Epithelial cell of proximal tubule (primary cell): ENCODE measurements around the gene DENND1C. TPM values are rescaled to one million over a fixed set of nuclear protein-coding genes. Genes with fewer than 3 reads are reported as not detected.
A peak's percentile ranks its signal among the peaks of the same experiment; 100 is the strongest.

Experiments
- DNase-seq: peaks from one replicate; pipeline ENCODE4 v3.0.0-alpha.2; 2011; ENCODE audit warnings: low read depth
- H3K4me3 ChIP-seq: 2 replicates; pipeline ENCODE4 v1.5.1; 2011; ENCODE audit warnings: low read depth, mild to moderate bottlenecking, low read length
- total RNA-seq: library from RNA; depleted of rRNA; stranded (reverse); fragments of >200 nt; gene quantifications from 2 replicates; pipeline ENCODE4 v1.2.3, GENCODE V29; 2015
- TF ChIP-seq, protein P1 (sequence below): conservative IDR thresholded peaks from 2 replicates; pipeline ENCODE4 v1.5.1; 2012; ENCODE audit warnings: low read depth, mild to moderate bottlenecking, low read length

Gene DENND1C, protein sequence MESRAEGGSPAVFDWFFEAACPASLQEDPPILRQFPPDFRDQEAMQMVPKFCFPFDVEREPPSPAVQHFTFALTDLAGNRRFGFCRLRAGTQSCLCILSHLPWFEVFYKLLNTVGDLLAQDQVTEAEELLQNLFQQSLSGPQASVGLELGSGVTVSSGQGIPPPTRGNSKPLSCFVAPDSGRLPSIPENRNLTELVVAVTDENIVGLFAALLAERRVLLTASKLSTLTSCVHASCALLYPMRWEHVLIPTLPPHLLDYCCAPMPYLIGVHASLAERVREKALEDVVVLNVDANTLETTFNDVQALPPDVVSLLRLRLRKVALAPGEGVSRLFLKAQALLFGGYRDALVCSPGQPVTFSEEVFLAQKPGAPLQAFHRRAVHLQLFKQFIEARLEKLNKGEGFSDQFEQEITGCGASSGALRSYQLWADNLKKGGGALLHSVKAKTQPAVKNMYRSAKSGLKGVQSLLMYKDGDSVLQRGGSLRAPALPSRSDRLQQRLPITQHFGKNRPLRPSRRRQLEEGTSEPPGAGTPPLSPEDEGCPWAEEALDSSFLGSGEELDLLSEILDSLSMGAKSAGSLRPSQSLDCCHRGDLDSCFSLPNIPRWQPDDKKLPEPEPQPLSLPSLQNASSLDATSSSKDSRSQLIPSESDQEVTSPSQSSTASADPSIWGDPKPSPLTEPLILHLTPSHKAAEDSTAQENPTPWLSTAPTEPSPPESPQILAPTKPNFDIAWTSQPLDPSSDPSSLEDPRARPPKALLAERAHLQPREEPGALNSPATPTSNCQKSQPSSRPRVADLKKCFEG
- 0.94 and 4.4 TPM in 2 replicates for total RNA-seq

DNA sequence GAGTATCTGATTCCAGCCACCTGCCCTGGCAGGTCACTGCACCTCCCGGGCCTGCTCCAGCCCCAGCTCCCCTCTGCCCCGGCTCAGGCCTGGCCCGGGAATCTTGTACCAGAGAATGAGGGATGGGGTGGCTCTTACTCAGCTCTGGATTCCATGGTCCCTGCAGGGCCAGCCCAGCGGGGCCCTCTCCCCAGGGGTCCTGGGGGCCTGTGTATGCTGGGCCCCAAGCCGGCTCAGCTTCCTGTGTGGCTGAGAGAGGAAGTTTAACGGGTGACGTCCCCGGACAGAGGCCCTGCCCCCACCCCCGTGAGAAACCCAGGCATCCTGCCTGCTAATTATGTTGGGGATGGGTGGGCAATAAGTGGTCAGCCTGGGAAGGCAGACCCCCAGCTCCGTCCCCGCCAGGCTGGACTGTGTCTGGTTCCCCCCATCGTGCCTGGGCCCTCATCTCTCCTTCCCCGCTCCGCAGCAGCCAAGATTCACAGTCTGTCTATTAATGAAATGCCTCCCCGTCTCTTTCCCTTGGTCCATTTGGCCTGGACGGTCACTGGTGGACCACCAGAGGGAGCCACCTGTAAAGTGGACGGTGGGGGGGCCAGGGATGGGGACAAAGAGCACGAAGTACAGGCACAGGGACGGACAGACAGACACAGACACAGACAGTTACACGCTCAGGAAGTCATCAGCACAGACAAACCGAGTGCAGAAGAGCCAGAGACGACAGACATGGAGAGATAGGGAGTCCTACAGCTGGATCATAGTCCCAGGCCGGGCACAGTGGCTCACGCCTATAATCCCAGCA lies at the start of gene DENND1C:
DENND1C (minus strand) TSS at position 247 of the 802 bp plus-strand sequence; CDS start at position 155, 92 bp downstream.
- no peak within 1 kb of the TSS for H3K4me3 ChIP-seq
- no peak for DNase-seq
- TF ChIP-seq, protein P1, sequence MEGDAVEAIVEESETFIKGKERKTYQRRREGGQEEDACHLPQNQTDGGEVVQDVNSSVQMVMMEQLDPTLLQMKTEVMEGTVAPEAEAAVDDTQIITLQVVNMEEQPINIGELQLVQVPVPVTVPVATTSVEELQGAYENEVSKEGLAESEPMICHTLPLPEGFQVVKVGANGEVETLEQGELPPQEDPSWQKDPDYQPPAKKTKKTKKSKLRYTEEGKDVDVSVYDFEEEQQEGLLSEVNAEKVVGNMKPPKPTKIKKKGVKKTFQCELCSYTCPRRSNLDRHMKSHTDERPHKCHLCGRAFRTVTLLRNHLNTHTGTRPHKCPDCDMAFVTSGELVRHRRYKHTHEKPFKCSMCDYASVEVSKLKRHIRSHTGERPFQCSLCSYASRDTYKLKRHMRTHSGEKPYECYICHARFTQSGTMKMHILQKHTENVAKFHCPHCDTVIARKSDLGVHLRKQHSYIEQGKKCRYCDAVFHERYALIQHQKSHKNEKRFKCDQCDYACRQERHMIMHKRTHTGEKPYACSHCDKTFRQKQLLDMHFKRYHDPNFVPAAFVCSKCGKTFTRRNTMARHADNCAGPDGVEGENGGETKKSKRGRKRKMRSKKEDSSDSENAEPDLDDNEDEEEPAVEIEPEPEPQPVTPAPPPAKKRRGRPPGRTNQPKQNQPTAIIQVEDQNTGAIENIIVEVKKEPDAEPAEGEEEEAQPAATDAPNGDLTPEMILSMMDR = peak; percentile 74

DNA sequence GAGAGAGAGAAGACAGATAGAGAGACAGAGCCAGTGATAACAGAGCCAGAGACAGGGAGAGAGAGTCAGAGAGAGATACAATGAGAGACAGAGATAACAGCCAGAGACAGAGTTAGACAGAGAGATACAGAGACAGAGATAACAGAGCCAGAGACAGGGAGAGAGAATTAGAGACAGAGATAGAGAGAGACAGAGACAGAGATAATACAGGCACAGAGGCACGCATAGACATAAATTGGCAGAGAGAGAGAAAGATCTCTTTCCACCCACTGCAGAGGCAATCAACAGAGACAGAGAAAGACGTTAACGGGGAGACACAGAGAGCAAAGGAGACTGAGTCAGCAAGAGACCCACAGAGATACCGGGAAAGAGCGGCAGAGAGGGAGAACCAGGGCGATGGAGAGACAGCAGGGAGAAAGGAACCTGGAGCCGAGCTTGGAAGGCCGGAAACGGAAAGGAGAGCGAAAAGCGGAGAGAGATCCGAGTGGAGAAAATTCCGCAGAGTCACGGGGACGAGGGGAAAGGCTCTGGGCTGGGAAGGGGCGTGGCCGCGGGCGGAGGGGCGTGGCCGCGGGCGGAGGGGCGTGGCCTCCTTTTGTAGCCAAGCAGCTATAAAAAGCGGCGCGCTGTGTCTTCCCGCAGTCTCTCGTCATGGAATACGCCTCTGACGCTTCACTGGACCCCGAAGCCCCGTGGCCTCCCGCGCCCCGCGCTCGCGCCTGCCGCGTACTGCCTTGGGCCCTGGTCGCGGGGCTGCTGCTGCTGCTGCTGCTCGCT lies 49.0 kb upstream of the DENND1C start, which contains the start of gene TNFSF9:
TNFSF9 (plus strand) TSS at position 641 of the 777 bp plus-strand sequence; CDS start at position 652, 11 bp downstream.
- peak within 1 kb of the TSS; percentile 96 for H3K4me3 ChIP-seq
- TF ChIP-seq, protein P1 = no peak
- peak; percentile 33 for DNase-seq

DNA sequence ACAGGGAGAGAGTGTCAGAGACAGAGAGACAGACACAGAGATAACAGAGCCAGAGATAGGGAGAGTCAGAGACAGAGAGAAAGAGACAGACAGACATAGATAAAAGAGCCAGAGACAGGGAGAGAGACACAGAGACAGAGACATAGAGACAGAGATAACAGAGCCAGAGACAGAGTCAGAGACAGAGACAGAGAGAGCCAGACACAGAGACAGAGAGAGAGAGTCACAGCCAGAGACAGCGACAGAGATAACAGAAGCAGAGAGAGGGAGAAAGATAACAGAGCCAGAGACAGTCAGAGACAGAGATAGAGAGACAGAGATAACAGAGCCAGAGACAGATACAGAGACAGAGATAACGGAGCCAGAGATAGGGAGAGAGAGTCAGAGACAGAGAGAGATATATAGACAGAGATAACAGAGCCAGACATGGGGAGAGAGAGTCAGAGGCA lies 48.4 kb upstream of the DENND1C start:
- no peak for DNase-seq
- H3K4me3 ChIP-seq = peak overlapping the region; percentile 96
- TF ChIP-seq, protein P1 = no peak

DNA sequence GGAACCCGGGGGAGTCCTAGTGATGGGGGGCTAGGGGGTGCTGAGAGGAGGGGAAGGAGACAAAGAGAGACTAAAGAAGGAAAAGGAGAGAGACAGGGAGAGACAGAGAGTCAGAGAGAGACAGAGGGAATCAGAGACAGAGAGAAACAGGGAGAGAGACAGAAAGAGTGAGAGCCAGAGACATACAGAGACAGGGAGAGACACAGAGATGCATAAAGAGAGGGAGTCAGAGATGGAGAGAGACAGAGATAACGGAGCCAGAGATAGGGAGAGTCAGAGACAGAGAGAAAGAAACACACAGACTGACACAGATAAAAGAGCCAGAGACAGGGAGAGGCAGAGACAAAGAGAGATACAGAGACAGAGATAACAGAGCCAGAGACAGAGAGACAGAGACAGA lies 47.8 kb upstream of the DENND1C start:
- no peak for DNase-seq
- TF ChIP-seq, protein P1 = no peak
- H3K4me3 ChIP-seq = no peak overlapping the region

DNA sequence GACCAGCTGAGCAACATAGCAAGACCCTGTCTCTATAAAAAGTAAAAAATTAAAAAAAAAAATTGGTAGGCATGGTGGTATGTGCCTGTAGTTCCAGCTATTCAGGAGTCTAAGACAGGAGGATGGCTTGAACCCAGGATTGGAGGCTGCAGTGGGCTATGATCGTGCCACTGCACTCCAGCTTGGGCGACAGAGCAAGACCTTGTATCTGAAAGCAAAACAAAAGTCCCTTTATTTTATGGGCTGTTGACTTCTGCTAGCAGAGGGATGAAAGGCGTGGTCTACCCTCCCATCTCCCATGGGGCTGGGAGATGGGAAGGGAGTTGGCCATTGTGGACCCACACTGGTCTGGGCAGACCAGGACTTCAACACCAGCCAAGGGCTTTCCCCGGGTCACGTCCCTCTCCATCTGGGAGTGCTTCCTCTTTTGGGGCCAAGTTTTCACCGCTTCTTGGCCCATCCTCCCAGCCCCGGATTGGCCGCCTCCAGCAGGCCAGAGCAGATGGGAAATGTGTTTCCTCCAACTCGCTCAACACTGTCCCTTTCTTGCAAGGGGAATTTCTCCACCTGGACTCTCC lies 47.0 kb upstream of the DENND1C start:
- TF ChIP-seq, protein P1 = no peak
- no peak overlapping the region for H3K4me3 ChIP-seq
- no peak for DNase-seq
